ENCODE measurements around the gene EYS. TPM values are rescaled to one million over a fixed set of nuclear protein-coding genes. Genes with fewer than 3 reads are reported as not detected.

The EYS gene
- polyA plus RNA-seq, 1 of the 3 experiments (the other 2 are of a cell fraction) = 0.05 TPM

- Histone ChIP-seq H3K36me3 (replicated peaks in 1 of 2; ENCODE audit: control insufficient read depth in 1 of 2, insufficient read depth in 2 of 2, low read length in 1 of 2) (no peaks in the 10 kb centered on the region), H3K79me2 (ENCODE audit: insufficient read depth) (no peaks in the 10 kb centered on the region), H3F3A (replicated peaks; ENCODE audit: insufficient read depth) (peaks cover 4% of the 10 kb centered on the region), H3K27ac (ENCODE audit: low read depth in 2 of 2, low read length in 1 of 2) (peak overlapping the region in 1 of 2 experiments; percentile 51; a peak in 1 of 4 replicates), H3K27me3 (ENCODE audit: insufficient read depth) (no peaks in the 10 kb centered on the region), H3K4me1 (ENCODE audit: control insufficient read depth in 1 of 2, insufficient read depth in 2 of 2, low read depth in 1 of 2, low read length in 1 of 2) (peaks cover 0 to 7% of the 10 kb centered on the region in 2 experiments; a peak in 2 of 4 replicates), H4K20me1 (ENCODE audit: insufficient read depth) (no peaks in the 10 kb centered on the region), H3K9me3 (no peaks in the 10 kb centered on the region), H3K4me2 (no peak overlapping the region), H2AFZ (ENCODE audit: low read depth) (peak overlapping the region; percentile 9; the same call in 1 of the 2 replicates), H3K4me3 (ENCODE audit: low read depth in 2 of 2, low read length in 1 of 2) (no peak overlapping the region), H3K9ac (no peak overlapping the region), H3K9me2 (no peaks in the 10 kb centered on the region)
- ChIA-PET CTCF (no interaction called here), POLR2A (no interaction called here)
- 36% methylated on average over 2 of the region's 2 CpGs for WGBS (ENCODE audit: low lambda C conversion rate)
- TF ChIP-seq MEF2A (IDR thresholded peaks at IDR 0.05; ENCODE audit: borderline replicate concordance, low read depth) (no peak), JUND (IDR thresholded peaks at IDR 0.05) (peak; percentile 31; the same call in 1 of the 2 replicates), RCOR1 (IDR thresholded peaks at IDR 0.05; ENCODE audit: low read length) (no peak), EP300 (IDR thresholded peaks at IDR 0.05; ENCODE audit: borderline replicate concordance in 1 of 2, low read depth in 1 of 2, low read length in 1 of 2) (peak in 1 of 2 experiments; percentile 56; a peak in 1 of 4 replicates), FOXJ3 (CRISPR knock-in tag; IDR thresholded peaks at IDR 0.05) (no peak), CTCF (IDR thresholded peaks at IDR 0.05) (no peak), TCF12 (IDR thresholded peaks at IDR 0.05) (peak; percentile 66), PBX3 (IDR thresholded peaks at IDR 0.05) (peak; percentile 58), FOXM1 (IDR thresholded peaks at IDR 0.05; ENCODE audit: low read depth) (no peak)
- DNase-seq = no peak
Measured at GRCh38 chr6:64041373-64041772, 1665.7 kb downstream of the EYS start.

GRCh38 chr6:64040113-64040512 lies 1666.9 kb downstream of the EYS start:
- Histone ChIP-seq H3K4me2 (no peak overlapping the region), H3K4me1 (ENCODE audit: control insufficient read depth in 1 of 2, insufficient read depth in 2 of 2, low read depth in 1 of 2, low read length in 1 of 2) (peaks cover 0 to 7% of the 10 kb centered on the region in 2 experiments; a peak in 2 of 4 replicates), H3K79me2 (ENCODE audit: insufficient read depth) (no peaks in the 10 kb centered on the region), H3K27me3 (ENCODE audit: insufficient read depth) (no peaks in the 10 kb centered on the region), H3K36me3 (replicated peaks in 1 of 2; ENCODE audit: control insufficient read depth in 1 of 2, insufficient read depth in 2 of 2, low read length in 1 of 2) (no peaks in the 10 kb centered on the region), H3K9me3 (no peaks in the 10 kb centered on the region), H3F3A (replicated peaks; ENCODE audit: insufficient read depth) (peaks cover 4% of the 10 kb centered on the region), H3K9ac (no peak overlapping the region), H3K4me3 (ENCODE audit: low read depth in 2 of 2, low read length in 1 of 2) (no peak overlapping the region), H2AFZ (ENCODE audit: low read depth) (no peak overlapping the region), H4K20me1 (ENCODE audit: insufficient read depth) (no peaks in the 10 kb centered on the region), H3K27ac (ENCODE audit: low read depth in 2 of 2, low read length in 1 of 2) (no peak overlapping the region; a peak in 1 of 4 replicates), H3K9me2 (no peaks in the 10 kb centered on the region)
- TF ChIP-seq NRF1 (IDR thresholded peaks at IDR 0.05; ENCODE audit: low read depth, low read length) (no peak), MXI1 (IDR thresholded peaks at IDR 0.05; ENCODE audit: low read depth, low read length) (no peak), CHD2 (IDR thresholded peaks at IDR 0.05; ENCODE audit: low read length, partially characterized antibody) (no peak), FOSL2 (IDR thresholded peaks at IDR 0.05; ENCODE audit: borderline replicate concordance, low read depth) (no peak), SIN3A (IDR thresholded peaks at IDR 0.05; ENCODE audit: borderline replicate concordance, low read depth, low read length) (no peak)
- 48% methylated on average over 1 of the region's 1 CpG for WGBS (ENCODE audit: low lambda C conversion rate)
- ChIA-PET POLR2A (no interaction called here), CTCF (interaction anchor here (1.0 to 1.2 kb wide), 2 partner anchors 21 to 24 kb away, joined by 3 read pairs; no protein-coding TSS in a partner anchor)
- no peak for DNase-seq

Data from SK-N-SH (cell line).